Measurements from ENCODE around the gene SRSF2. TPM values are rescaled to one million over a fixed set of nuclear protein-coding genes. Genes with fewer than 3 reads are reported as not detected.

The SRSF2 gene
- total and polyA plus RNA-seq, 9 of the 15 experiments (the other 6 are each of a cell fraction or from before 2014, with no cell fraction given) = 161 to 583 (median 393) TPM

DNA sequence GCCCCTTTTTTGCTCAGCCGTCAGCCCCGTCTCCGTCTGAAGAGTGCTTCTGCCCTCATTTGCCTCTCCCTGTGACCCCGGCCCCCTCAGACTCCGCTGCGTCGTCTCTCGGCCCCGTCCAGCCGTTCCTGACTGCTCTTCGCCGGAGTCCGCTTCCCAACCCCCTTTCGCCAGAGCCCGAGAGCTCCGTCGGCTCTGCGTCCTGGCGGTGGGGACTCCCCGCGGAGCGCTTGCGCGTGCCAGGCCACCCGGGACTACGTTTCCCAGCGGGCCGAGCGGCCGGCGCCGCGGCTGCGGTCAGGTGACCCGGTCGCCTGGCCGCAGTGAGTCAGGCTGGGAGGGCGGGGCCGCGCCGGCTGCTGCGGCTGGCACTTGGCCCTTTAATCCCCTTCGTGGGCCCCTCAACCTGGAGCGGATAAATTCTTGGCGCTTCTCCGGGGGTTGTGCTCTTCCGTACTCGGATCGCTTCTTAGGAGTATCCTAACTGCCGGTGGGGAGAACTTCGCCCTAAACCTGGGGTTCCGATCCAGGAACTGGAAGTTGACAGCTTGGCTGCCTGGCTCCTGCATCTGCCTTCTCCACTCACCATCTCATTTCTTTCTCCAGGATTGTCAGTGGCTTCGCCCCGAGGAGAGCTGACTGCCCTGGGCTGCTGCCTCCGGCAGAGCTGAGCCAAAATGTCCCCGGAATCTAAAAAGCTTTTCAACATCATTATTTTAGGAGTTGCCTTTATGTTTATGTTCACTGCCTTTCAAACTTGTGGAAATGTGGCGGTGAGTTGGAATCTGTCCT, 741 bp upstream of the SRSF2 start, which contains the start of gene MFSD11:
Gene MFSD11 (plus strand): TSS at position 444 of the 792 bp plus-strand sequence. CDS start 234 bp downstream, at position 678.
- BruUV-seq (replicated peaks) = TSS peak; percentile 49
- Histone ChIP-seq H3K27ac (ENCODE audit: extremely low read depth, low read depth, low read length) (peak within 1 kb of the TSS; percentile 99), H3K4me3 (peak within 1 kb of the TSS; percentile 91), H3K9me1 (ENCODE audit: control insufficient read depth, insufficient read depth, low read length) (no peaks in the 10 kb centered on the region), H3K4me2 (ENCODE audit: insufficient read depth, low read length) (peak within 1 kb of the TSS; percentile 88), H3K4me1 (replicated peaks in 1 of 2; ENCODE audit: control insufficient read depth in 2 of 2, insufficient read depth in 2 of 2, low read length in 2 of 2) (peaks cover 5 to 23% of the 10 kb centered on the region in 2 experiments), H2AFZ (ENCODE audit: low read depth, low read length) (peak within 1 kb of the TSS; percentile 96), H3K79me2 (ENCODE audit: control insufficient read depth, insufficient read depth, low read length) (peaks cover 74% of the 10 kb centered on the region), H3K36me3 (ENCODE audit: control insufficient read depth, insufficient read depth, low read length) (peaks cover 54% of the 10 kb centered on the region), H3K27me3 (ENCODE audit: control insufficient read depth in 2 of 2, insufficient read depth in 2 of 2, low read length in 2 of 2) (no peaks in the 10 kb centered on the region), H3K9ac (ENCODE audit: insufficient read depth in 1 of 2, low read depth in 2 of 2, low read length in 2 of 2) (peak within 1 kb of the TSS; percentile 99), H4K20me1 (replicated peaks; ENCODE audit: control insufficient read depth, insufficient read depth, low read length) (peaks cover 31% of the 10 kb centered on the region), H3K9me3 (replicated peaks; ENCODE audit: control insufficient read depth, insufficient read depth, low read depth, low read length) (no peaks in the 10 kb centered on the region)
- ATAC-seq (peak; percentile 69), FAIRE-seq (peak; percentile 15), DNase-seq (ENCODE audit: extremely low read depth in 1 of 4, low spot score in 3 of 4) (peak; percentile 89 to 95 (median 90))
- intact Hi-C loops (cut with micrococcal nuclease) = loop anchor here (2.0 kb wide), 1 partner anchor 51 kb away; no protein-coding TSS in a partner anchor
- in situ Hi-C loops (cut with MboI) = no loop called here
- 1% methylated on average over 57 of the region's 57 CpGs for WGBS (ENCODE audit: insufficient coverage, low coverage, missing lambda C conversion rate)
- ChIA-PET CTCF (ENCODE audit: low intra/inter-chr PET ratio) (no interaction called here), POLR2A (interaction anchor here (0.6 to 8.5 kb wide), 20 partner anchors 8 to 1628 kb away, joined by 3 to 75 read pairs (median 3); partner anchors contain the start of genes JMJD6, METTL23 and MXRA7)
- TF ChIP-seq CBX8 (IDR thresholded peaks at IDR 0.05; ENCODE audit: borderline replicate concordance, extremely low read depth, low read depth, low read length, poor library complexity, severe bottlenecking) = no peak
- TF ChIP-seq KLF16 (IDR thresholded peaks at IDR 0.05) = no peak
- TF ChIP-seq, protein P1, sequence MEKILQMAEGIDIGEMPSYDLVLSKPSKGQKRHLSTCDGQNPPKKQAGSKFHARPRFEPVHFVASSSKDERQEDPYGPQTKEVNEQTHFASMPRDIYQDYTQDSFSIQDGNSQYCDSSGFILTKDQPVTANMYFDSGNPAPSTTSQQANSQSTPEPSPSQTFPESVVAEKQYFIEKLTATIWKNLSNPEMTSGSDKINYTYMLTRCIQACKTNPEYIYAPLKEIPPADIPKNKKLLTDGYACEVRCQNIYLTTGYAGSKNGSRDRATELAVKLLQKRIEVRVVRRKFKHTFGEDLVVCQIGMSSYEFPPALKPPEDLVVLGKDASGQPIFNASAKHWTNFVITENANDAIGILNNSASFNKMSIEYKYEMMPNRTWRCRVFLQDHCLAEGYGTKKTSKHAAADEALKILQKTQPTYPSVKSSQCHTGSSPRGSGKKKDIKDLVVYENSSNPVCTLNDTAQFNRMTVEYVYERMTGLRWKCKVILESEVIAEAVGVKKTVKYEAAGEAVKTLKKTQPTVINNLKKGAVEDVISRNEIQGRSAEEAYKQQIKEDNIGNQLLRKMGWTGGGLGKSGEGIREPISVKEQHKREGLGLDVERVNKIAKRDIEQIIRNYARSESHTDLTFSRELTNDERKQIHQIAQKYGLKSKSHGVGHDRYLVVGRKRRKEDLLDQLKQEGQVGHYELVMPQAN (IDR thresholded peaks at IDR 0.05; ENCODE audit: borderline replicate concordance) = peak; percentile 78
- 0 out of 2 replicates have a peak, but pooled peaks have one; percentile 34 for TF ChIP-seq ZNF609 (CRISPR knock-in tag; IDR thresholded peaks at IDR 0.05; ENCODE audit: borderline replicate concordance)
- 0 out of 2 replicates have a peak, but pooled peaks have one; percentile 13 for TF ChIP-seq ZNF695 (CRISPR knock-in tag; IDR thresholded peaks at IDR 0.05)
- TF ChIP-seq, protein P2, sequence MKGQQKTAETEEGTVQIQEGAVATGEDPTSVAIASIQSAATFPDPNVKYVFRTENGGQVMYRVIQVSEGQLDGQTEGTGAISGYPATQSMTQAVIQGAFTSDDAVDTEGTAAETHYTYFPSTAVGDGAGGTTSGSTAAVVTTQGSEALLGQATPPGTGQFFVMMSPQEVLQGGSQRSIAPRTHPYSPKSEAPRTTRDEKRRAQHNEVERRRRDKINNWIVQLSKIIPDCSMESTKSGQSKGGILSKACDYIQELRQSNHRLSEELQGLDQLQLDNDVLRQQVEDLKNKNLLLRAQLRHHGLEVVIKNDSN (CRISPR knock-in tag; IDR thresholded peaks at IDR 0.05) = peak; percentile 95
- peak; percentile 69; the same call in 1 of the 2 replicates for TF ChIP-seq TAF7 (tag; IDR thresholded peaks at IDR 0.05)
- peak; percentile 74; the same call in 1 of the 2 replicates for TF ChIP-seq SREBF1 (IDR thresholded peaks at IDR 0.05; ENCODE audit: borderline replicate concordance, low read depth, low read length)
- peak; percentile 85 for TF ChIP-seq FOXP1 (CRISPR knock-in tag; IDR thresholded peaks at IDR 0.05)
- no peak for TF ChIP-seq POU5F1 (IDR thresholded peaks at IDR 0.05; ENCODE audit: borderline replicate concordance, low read depth, low read length, partially characterized antibody)
- peak; percentile 88 for TF ChIP-seq TFAP4 (CRISPR knock-in tag; IDR thresholded peaks at IDR 0.05; ENCODE audit: borderline replicate concordance)

Measured in K562 (cell line).